Measurements from ENCODE around the gene GALNTL6. TPM values are rescaled to one million over a fixed set of nuclear protein-coding genes. Genes with fewer than 3 reads are reported as not detected.
"Not testable (repeated sequence)": the region's sequence is repeated elsewhere in the genome, so short reads cannot be mapped to it uniquely, and the experiment has no call there.

Gene GALNTL6
- total RNA-seq, 2 donors from 2014 or later: 0.92 to 3.8 TPM

DNA sequence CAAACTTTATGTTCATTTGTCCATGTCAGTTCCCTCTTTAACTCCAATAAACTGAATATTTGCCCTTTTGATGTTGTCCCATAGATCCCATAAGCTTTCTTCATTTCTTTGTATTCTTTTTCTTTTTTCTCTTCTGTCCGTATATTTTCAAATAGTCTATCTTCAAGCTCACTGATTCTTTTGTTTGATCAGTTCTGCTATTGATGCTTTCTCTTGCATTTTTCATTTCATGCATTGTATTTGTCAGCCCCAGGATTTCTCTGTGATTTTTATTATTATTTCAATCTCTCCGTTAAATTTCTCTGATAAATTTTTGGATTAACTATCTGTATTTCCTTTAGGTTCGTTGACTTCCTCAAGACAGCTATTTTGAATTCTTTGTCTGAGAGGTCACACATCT, 1082.5 kb downstream of the GALNTL6 start:
- H3K36me3 ChIP-seq: no peaks in the 10 kb centered on the region
- no peak overlapping the region for H3K4me3 ChIP-seq
- peaks cover 12% of the 10 kb centered on the region for H3K9me3 ChIP-seq
- TF ChIP-seq, protein P1, sequence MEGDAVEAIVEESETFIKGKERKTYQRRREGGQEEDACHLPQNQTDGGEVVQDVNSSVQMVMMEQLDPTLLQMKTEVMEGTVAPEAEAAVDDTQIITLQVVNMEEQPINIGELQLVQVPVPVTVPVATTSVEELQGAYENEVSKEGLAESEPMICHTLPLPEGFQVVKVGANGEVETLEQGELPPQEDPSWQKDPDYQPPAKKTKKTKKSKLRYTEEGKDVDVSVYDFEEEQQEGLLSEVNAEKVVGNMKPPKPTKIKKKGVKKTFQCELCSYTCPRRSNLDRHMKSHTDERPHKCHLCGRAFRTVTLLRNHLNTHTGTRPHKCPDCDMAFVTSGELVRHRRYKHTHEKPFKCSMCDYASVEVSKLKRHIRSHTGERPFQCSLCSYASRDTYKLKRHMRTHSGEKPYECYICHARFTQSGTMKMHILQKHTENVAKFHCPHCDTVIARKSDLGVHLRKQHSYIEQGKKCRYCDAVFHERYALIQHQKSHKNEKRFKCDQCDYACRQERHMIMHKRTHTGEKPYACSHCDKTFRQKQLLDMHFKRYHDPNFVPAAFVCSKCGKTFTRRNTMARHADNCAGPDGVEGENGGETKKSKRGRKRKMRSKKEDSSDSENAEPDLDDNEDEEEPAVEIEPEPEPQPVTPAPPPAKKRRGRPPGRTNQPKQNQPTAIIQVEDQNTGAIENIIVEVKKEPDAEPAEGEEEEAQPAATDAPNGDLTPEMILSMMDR (IDR thresholded peaks at IDR 0.05): no peak
- H3K4me1 ChIP-seq (ENCODE audit: control insufficient read depth in 1 of 2, low read depth in 2 of 2): no peaks in the 10 kb centered on the region
- H3K27me3 ChIP-seq (replicated peaks; ENCODE audit: insufficient read depth): no peaks in the 10 kb centered on the region
- ATAC-seq (ENCODE audit: insufficient number of reproducible peaks, low FRiP score, low read depth) (no peak), DNase-seq (ENCODE audit: low spot score) (no peak)
- no peak overlapping the region for H3K27ac ChIP-seq

DNA sequence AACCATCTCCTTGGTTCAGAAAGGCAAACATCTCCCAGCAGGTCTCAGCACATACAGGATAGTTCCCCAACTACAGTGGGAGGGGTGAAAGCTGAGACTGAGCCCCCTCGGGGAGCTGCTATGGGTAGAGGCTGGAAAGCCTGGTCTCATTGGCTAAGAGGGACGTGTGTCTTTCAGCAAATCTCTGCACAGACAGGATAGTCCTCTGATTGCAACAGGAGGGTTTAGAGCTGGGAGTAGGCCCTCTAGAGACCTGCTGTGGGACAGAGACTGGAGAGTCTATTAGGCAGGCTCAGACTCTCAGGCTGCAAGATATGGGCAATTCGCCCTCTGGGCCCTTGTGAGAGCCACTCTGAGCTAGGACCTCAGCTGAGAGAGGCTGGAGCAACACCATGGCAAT, 1083.8 kb downstream of the GALNTL6 start:
- H3K4me1 ChIP-seq (ENCODE audit: control insufficient read depth in 1 of 2, low read depth in 2 of 2): no peaks in the 10 kb centered on the region
- TF ChIP-seq, protein P1 (IDR thresholded peaks at IDR 0.05): no peak
- peaks cover 12% of the 10 kb centered on the region for H3K9me3 ChIP-seq
- no peaks in the 10 kb centered on the region for H3K36me3 ChIP-seq
- ATAC-seq (ENCODE audit: insufficient number of reproducible peaks, low FRiP score, low read depth) (no peak), DNase-seq (ENCODE audit: low spot score) (no peak)
- H3K27ac ChIP-seq: no peak overlapping the region
- H3K4me3 ChIP-seq: no peak overlapping the region
- H3K27me3 ChIP-seq (replicated peaks; ENCODE audit: insufficient read depth): no peaks in the 10 kb centered on the region

DNA sequence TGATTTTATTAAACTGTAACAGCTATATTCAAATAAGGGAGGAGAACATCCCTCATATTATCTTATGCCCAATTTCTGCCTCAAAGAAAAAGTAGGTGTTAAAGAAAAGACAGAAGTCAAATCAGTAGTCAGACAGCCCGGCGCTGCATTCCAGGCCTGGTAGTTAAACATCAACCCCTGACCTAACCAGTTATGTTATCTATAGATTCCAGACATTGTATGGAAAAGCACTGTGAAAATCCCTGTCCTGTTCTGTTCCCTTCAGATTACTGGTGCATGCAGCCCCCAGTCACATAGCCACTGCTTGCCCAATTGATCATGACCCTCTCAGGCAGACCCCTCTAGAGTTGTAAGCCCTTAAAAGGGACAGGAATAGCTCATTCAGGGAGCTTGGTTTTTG, 1085.5 kb downstream of the GALNTL6 start:
- Histone ChIP-seq H3K4me3 (no peak overlapping the region), H3K27me3 (replicated peaks; ENCODE audit: insufficient read depth) (no peaks in the 10 kb centered on the region), H3K36me3 (no peaks in the 10 kb centered on the region), H3K4me1 (ENCODE audit: control insufficient read depth in 1 of 2, low read depth in 2 of 2) (no peaks in the 10 kb centered on the region), H3K27ac (no peak overlapping the region), H3K9me3 (peaks cover 12% of the 10 kb centered on the region)
- ATAC-seq (ENCODE audit: insufficient number of reproducible peaks, low FRiP score, low read depth): no peak
- TF ChIP-seq, protein P1 (IDR thresholded peaks at IDR 0.05): no peak
- no peak for DNase-seq (ENCODE audit: low spot score)

DNA sequence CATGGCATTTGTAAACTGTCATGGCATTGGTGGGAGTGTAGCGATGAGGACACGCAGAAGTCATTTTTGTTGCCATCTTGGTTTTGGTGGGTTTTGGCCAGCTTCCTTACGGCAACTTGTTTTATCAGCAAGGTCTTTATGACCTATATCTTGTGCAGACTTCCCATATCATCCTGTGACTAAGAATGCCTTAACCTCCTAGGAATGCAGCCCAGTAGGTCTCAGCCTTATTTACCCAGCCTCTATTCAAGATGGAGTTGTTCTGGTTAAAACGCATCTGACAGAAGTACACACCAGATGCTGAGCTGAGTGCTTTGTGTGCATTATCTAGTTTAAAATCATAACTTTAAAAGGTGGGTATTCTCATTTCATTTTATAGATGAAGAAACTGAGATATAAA, 1086.7 kb downstream of the GALNTL6 start:
- Histone ChIP-seq H3K36me3 (no peaks in the 10 kb centered on the region), H3K27me3 (replicated peaks; ENCODE audit: insufficient read depth) (no peaks in the 10 kb centered on the region), H3K4me3 (no peak overlapping the region), H3K9me3 (peaks cover 12% of the 10 kb centered on the region), H3K27ac (no peak overlapping the region), H3K4me1 (ENCODE audit: control insufficient read depth in 1 of 2, low read depth in 2 of 2) (peaks cover 6 to 9% of the 10 kb centered on the region in 2 donors)
- DNase-seq (ENCODE audit: low spot score) (no peak), ATAC-seq (ENCODE audit: insufficient number of reproducible peaks, low FRiP score, low read depth) (no peak)
- TF ChIP-seq, protein P1 (IDR thresholded peaks at IDR 0.05): no peak

DNA sequence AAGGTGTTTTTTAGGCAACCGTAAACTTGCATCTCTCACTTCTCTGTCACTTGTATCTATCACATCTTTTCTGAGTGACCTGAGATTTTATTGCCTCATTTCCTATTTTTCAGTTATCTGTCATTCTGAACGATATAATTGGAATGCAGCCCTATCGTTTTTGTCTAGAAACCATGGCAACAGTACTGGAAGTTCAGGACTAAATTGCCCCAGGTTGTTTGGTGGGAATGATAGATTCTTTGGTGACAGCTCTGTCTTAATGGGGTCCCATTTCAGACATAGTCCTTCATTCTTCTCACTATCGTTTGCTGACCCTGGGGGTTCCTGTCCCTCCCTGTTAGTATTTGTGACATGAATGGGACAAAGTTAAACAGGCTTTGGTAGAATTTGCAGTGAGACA, 1087.7 kb downstream of the GALNTL6 start:
- TF ChIP-seq, protein P1 (IDR thresholded peaks at IDR 0.05): no peak
- no peak for ATAC-seq (ENCODE audit: insufficient number of reproducible peaks, low FRiP score, low read depth)

DNA sequence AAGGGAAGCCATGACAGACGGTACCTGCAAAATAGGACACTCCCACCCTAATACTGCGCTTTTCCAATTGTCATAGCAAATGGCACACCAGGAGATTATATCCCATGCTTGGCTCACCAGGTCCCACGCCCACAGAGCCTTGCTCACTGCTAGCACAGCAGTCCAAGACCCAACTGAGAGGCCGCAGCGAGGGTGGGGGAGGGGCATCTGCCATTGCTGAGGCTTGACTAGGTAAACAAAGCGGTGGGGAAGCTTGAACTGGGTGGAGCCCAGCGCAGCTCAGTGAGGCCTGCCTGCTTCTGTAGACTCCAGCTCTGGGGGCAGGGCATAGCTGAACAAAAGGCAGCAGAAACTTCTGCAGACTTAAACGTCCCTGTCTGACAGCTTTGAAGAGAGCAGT, 1099.3 kb downstream of the GALNTL6 start:
- ATAC-seq (ENCODE audit: insufficient number of reproducible peaks, low FRiP score, low read depth); H3K36me3 ChIP-seq; H3K9me3 ChIP-seq; DNase-seq (ENCODE audit: low spot score); H3K27me3 ChIP-seq (replicated peaks; ENCODE audit: insufficient read depth); H3K4me1 ChIP-seq (ENCODE audit: control insufficient read depth in 1 of 2, low read depth in 2 of 2); H3K4me3 ChIP-seq; H3K27ac ChIP-seq: not testable (repeated sequence)

More for the DNA sequence above, 1087.7 kb downstream of the GALNTL6 start:
- Histone ChIP-seq H3K27me3 (replicated peaks; ENCODE audit: insufficient read depth) (no peaks in the 10 kb centered on the region), H3K27ac (no peak overlapping the region), H3K4me3 (no peak overlapping the region), H3K36me3 (no peaks in the 10 kb centered on the region), H3K4me1 (ENCODE audit: control insufficient read depth in 1 of 2, low read depth in 2 of 2) (peaks cover 7 to 15% of the 10 kb centered on the region in 2 donors), H3K9me3 (peaks cover 9% of the 10 kb centered on the region)
- no peak for DNase-seq (ENCODE audit: low spot score)

DNA sequence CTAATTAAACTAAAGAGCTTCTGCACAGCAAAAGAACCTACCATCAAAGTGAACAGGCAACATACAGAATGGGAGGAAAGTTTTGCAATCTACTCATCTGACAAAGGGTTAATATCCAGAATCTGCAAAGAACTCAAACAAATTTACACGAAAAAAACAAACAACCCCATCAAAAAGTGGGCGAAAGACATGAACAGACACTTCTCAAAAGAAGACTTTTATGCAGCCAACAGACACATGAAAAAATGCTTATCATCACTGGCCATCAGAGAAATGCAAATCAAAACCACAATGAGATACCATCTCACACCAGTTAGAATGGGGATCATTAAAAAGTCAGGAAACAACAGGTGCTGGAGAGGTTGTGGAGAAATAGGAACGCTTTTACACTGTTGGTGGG, 1104.2 kb downstream of the GALNTL6 start:
- H3K36me3 ChIP-seq; H3K4me1 ChIP-seq (ENCODE audit: control insufficient read depth in 1 of 2, low read depth in 2 of 2); H3K4me3 ChIP-seq; H3K9me3 ChIP-seq; H3K27ac ChIP-seq; DNase-seq (ENCODE audit: low spot score); H3K27me3 ChIP-seq (replicated peaks; ENCODE audit: insufficient read depth); ATAC-seq (ENCODE audit: insufficient number of reproducible peaks, low FRiP score, low read depth): not testable (repeated sequence)

Data from thoracic aorta (tissue), 2 donors.